ENCODE measurements around the gene DHRS3.

DHRS3 gene

GRCh38 chr1:12598974-12599373 lies 19.0 kb downstream of the DHRS3 start:
- no peak for DNase-seq (ENCODE audit: low spot score)

- no peak for DNase-seq (ENCODE audit: low spot score)
Measured at GRCh38 chr1:12597792-12598191, 20.2 kb downstream of the DHRS3 start.

GRCh38 chr1:12596007-12596821 lies 21.8 kb downstream of the DHRS3 start:
- peak; percentile 82 for DNase-seq (ENCODE audit: low spot score)

- no peak for DNase-seq (ENCODE audit: low spot score)
Measured at GRCh38 chr1:12595757-12596006, 22.3 kb downstream of the DHRS3 start.

- no peak for DNase-seq (ENCODE audit: low spot score)
Measured at GRCh38 chr1:12594966-12595756, 22.8 kb downstream of the DHRS3 start.

GRCh38 chr1:12594490-12594889 lies 23.5 kb downstream of the DHRS3 start:
- no peak for DNase-seq (ENCODE audit: low spot score)

- DNase-seq (ENCODE audit: low spot score), result no peak
Measured at GRCh38 chr1:12593621-12594066, 24.4 kb downstream of the DHRS3 start.

GRCh38 chr1:12592496-12592895 lies 25.5 kb downstream of the DHRS3 start:
- no peak for DNase-seq (ENCODE audit: low spot score)

- DNase-seq (ENCODE audit: low spot score), result no peak
Measured at GRCh38 chr1:12591267-12591938, 26.6 kb downstream of the DHRS3 start.

GRCh38 chr1:12588695-12589094 lies 29.3 kb downstream of the DHRS3 start:
- no peak for DNase-seq (ENCODE audit: low spot score)

- no peak for DNase-seq (ENCODE audit: low spot score)
Measured at GRCh38 chr1:12587981-12588640, 29.9 kb downstream of the DHRS3 start.

- no peak for DNase-seq (ENCODE audit: low spot score)
Measured at GRCh38 chr1:12585951-12586942, 31.8 kb downstream of the DHRS3 start.

- no peak for DNase-seq (ENCODE audit: low spot score)
Measured at GRCh38 chr1:12585536-12585935, 32.5 kb downstream of the DHRS3 start.

- no peak for DNase-seq (ENCODE audit: low spot score)
Measured at GRCh38 chr1:12584900-12585525, 33.0 kb downstream of the DHRS3 start.

- no peak for DNase-seq (ENCODE audit: low spot score)
Measured at GRCh38 chr1:12583484-12583883, 34.5 kb downstream of the DHRS3 start.

GRCh38 chr1:12582649-12583048 lies 35.4 kb downstream of the DHRS3 start:
- no peak for DNase-seq (ENCODE audit: low spot score)

GRCh38 chr1:12581179-12581578 lies 36.8 kb downstream of the DHRS3 start:
- no peak for DNase-seq (ENCODE audit: low spot score)

GRCh38 chr1:12580054-12580887 lies 37.7 kb downstream of the DHRS3 start:
- no peak for DNase-seq (ENCODE audit: low spot score)

GRCh38 chr1:12578860-12579422 lies 39.1 kb downstream of the DHRS3 start:
- DNase-seq (ENCODE audit: low spot score), result no peak

All from kidney capillary endothelial cell (primary cell).